HG03175 (cell line): ENCODE data around the gene REM1.
A peak's percentile ranks its signal among the peaks of the same experiment; 100 is the strongest.
"Not testable (repeated sequence)": the region's sequence is repeated elsewhere in the genome, so short reads cannot be mapped to it uniquely, and the experiment has no call there.

Experiments used
- ATAC-seq: cut with Tn5 transposase; IDR thresholded peaks from one replicate; pipeline ENCODE4 v1.9.1; 2021; ENCODE audit warnings: mild to moderate bottlenecking, moderate library complexity; ENCODE audit not compliant: unreplicated experiment

Gene REM1

DNA sequence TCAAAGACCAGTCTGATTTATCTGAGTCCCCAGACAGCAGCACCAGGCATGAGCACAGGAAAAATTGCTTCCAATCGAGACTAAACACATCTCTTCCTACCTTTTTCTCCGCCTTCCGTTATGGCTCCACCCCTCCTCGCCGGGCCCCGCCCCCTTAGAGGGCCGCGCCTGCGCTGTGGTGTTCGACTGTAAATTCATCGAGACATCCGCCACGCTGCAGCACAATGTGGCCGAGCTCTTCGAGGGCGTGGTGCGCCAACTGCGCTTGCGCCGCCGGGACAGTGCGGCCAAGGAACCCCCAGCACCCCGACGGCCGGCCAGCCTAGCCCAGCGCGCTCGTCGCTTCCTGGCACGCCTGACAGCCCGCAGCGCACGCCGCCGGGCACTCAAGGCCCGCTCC, 8.9 kb downstream of the REM1 start:
- no peak for ATAC-seq

DNA sequence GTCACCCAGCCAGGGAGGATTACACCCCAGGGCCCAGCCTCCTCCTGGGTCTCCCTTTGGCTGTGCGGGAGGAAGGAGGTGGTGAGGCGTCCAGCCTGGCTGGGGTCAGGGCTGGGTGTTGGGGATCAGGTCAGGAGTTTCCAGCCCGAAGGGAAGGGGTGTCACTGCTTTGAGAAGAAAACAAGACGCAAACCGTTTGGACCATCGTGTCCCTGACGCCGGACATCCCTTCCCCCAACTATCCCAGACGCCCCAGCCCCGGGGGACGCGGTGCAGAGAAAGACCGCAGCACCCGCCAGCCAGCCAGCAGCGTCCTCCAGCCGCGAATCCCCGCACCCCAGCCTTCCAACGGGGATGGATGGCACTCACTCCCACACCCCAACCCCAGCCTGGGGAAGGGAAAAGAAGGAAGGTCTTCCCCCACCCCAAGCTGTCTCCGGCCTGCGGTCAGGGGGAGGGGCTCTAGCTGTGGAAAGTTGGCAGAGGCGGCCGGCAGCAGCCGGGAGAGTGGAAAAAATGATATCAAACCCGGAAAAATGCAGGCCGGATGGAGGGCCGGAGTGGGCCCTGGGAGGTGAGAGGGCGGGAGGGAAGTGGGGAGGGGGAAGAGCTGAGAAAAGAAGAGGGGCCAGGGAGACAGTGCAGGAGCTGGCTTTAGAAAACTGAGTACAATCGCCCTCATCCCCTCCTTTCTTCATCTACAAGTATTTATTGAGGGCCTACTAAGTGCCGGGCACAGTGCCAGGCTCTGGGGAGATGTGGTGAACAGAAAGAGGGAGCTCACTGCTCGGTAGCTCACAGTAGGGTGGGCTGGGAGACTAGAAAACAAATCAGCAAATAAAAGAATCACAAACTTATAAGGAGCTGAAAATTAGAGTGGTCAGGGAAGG, 10.6 kb downstream of the REM1 start:
- ATAC-seq: no peak

DNA sequence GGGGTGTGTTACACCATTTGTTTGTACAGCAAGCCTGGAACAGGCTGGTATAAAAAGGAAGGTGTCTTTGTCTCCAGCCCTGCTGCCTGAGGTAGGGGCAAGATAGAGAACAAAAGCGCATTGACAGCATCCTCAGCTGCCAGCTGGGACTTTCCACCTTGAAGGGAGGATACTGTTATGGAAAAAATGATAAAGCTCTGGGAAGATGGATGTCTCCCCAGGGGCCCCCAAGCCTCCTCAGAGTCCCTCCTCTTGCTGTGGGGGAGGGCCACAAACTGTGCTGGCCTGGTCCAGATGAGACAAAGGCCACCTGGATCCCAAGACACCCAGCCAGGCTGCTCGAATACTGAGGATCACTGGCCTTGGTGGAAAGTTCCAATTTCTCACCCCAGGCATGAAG, 13.0 kb downstream of the REM1 start:
- ATAC-seq: no peak

DNA sequence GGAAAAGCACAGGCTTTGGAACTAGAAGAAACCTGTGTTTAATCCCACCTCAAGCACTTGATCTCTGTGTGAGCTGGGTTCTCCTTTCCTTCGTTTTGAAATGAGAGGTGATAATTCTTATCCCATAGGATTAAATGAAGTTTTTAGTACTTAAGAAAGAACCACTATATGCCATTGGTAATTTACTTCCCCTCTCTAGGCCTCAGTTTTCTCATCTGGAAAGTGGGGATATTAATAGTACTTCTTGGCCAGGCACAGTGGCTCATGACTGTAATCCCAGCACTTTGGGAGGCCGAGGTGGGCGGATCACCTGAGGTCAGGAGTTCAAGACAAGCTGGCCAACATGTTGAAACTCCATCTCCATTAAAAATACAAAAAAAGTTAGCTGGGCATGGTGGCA, 14.1 kb downstream of the REM1 start:
- ATAC-seq: no peak

DNA sequence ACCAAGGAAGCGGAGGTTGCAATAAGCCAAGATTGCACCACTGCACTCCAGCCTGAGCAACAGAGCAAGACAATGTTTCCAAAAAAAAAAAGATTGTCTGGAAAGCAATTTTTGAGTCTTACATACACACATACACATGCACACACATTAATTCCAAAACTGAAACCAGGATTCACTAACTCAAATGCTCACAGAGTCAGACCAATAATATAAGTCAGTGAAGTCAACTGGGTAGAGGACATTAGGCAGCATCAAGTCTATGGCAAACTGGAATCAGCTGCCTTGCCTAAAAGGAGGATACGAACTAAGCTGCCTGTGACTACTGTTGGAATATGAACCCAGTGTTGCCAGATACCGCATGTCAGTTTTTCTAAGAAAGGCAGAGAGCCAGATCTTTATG, 15.7 kb downstream of the REM1 start:
- no peak for ATAC-seq

DNA sequence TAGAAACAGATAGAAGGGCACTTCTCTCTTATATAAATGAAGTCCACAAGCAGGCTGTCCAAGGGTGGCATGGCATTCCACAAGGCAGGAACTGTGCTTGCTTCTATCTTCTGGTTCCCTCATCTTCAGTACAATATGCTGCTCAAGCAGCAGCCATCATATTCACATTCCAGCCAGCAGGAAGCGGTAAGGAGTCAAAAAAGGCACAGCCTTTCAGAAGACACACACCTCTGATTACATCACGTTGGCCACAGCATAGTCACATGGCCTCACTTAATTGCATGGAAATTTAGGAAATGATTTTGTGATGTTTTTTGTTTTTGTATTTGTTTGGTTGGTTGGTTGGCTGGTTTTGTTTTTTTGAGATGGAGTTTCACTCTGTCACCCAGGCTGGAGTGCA, 19.0 kb downstream of the REM1 start:
- no peak for ATAC-seq

DNA sequence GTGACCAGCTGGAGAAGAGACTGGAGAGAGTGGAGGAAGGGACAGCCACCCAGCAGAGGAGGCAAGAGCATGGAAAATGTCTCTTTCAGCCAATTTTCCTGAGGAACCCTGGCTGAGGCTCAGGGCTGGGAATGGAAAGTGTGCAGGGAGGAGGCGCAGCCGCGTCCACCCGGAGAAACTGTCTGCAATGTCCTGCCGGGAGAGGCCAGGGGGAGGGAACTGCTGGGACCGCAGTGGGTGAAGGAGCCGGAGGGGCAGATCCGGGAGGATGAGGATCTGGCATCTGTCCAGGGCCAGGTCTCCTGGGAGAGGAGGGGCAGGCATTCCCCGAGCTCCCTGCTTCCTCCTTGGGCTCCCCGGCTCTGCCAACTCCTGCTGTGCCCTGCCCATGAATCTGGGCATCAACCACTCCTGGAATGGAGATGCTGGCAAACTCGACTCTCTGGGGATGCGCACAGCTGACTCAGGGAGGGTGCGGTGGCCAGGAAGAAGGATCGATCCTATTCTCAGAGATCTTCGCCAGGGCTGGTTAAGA, 21.7 kb downstream of the REM1 start:
- ATAC-seq: no peak

DNA sequence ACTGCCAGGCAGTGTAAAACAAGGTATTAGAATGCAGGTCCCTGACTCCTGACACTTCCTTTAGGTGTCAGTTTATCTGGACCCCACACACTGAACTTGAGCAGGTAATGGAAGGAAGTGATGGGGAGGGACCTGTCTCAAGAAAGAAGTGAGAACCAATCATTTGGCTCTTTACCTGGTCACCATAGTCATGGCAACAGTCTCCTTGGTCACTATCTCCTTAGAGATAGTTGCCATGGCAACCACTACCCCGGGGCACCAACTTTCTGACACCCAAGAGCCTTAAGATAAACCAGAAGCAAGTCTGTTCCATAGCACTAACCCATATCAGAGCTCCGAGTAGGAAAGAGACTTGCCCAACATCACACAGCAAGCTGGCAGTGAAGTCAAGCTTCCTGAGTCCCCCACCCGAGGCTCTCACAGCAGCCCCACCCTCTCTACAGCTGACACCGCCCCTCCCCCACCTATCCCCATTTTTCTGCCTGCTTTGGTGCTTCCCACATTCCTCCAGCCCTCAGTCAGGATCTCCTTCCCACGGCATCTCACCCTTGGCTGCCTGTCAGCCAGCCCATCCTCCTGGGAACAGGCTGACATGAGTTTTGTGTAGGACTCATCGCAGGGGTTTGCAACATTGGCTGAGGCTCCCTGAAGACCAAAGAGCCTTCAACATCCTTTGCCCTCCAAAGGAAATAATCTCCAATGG, 22.9 kb downstream of the REM1 start:
- no peak for ATAC-seq

DNA sequence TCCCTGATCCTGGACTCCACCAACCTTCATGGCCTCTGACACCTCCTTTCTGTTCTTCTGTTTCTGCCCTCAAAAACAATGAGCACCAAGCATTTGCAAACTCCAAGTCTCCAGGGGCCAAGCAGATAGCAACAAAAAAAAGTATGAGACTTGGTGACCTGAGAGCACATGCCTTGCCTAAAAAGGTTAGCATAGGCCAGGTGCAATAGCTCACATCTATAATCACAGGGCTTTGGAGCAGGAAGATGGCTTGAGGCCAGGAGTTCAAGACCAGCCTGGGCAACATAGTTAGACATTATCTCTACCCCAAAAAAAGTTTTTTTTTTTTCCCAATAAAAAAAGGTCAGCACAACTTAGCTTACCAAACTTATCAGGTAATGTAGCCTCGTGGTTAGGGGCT, 25.4 kb downstream of the REM1 start:
- ATAC-seq: no peak

DNA sequence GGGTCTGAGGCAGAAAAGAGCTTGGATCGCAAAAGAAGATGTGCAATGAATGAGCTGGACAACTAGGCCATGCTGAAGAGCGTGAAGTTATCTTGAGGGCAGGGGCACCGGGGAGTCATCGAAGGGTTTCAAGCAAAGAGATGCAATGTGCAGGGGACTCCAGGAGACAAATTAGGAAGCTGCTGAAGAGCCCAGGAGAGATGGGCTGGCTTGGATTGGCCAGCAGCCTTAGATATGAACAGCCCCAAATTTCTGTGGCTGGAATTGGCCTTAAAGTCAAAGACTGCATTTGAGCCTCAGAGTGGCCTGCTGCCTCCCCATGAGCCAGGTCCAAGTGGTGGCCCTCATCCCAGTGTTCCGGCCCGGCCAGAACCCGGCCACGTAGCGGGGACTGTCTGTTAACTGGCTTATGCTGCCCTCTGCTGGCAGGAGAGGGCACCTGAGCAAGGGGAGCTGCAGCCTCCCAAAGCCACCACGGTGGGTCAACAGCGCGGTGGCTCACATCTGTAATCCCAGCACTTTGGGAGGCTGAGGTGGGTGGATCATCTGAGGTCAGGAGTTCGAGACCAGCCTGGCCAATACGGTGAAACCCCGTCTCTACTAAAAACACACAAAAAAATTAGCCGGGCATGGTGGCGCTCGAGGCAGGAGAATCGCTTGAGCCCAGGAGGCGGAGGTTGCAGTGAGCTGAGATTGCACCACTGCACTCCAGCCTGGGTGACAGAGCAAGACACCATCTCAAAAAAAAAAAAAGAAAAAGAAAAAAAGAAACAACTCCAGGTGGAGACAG, 28.0 kb downstream of the REM1 start:
- ATAC-seq: peak; percentile 95

DNA sequence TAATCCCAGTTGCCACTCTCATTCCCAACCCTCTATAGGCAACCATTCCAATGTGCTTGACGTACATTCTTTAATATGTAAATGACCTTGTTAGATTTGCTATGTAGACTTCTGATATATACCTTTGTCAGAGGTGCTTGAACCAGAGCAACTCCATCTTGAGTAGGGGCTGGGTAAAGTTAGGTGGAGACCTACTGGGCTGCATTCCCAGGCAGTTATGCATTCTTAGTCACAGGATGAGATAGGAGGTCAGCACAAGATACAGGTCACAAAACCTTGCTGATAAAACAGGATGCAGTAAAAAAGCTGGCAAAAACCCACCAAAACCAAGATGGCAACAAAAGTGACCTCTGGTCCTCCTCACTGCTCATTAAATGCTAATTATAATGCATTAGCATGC, 30.8 kb downstream of the REM1 start:
- no peak for ATAC-seq

DNA sequence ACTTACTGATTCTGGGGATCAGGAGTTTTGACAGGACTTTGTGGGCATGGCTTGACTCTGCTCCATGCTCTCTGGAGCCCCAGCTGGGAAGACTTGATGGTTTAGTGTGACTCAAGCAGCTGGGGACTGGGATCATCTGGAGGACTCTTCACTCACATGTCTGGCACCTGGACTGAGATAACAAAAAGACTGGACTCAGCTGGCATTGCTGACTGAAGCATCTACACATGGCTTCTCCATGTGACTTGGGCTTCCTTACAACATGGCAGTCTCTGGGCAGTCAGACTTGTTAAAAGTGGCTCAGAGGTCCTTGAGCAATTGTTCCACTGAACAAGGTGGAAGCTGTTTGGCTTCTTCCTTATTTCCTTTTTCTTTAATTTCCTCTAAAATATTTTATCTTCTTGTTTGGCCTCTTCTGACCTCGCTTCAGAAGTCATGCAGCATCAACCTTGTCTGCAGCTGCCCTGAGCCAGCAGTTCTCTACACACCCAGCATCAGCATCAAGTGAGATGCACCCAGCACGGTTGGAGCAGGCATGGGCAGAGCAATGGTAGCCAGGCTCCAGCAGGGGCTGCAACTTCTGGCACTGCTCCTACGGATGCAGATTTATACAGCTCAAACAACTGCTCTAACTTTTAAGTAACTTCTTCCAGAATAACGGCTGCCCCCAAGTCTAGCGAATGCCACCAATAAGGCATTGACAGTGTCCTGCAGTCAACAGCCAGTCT, 33.6 kb downstream of the REM1 start:
- ATAC-seq: no peak

DNA sequence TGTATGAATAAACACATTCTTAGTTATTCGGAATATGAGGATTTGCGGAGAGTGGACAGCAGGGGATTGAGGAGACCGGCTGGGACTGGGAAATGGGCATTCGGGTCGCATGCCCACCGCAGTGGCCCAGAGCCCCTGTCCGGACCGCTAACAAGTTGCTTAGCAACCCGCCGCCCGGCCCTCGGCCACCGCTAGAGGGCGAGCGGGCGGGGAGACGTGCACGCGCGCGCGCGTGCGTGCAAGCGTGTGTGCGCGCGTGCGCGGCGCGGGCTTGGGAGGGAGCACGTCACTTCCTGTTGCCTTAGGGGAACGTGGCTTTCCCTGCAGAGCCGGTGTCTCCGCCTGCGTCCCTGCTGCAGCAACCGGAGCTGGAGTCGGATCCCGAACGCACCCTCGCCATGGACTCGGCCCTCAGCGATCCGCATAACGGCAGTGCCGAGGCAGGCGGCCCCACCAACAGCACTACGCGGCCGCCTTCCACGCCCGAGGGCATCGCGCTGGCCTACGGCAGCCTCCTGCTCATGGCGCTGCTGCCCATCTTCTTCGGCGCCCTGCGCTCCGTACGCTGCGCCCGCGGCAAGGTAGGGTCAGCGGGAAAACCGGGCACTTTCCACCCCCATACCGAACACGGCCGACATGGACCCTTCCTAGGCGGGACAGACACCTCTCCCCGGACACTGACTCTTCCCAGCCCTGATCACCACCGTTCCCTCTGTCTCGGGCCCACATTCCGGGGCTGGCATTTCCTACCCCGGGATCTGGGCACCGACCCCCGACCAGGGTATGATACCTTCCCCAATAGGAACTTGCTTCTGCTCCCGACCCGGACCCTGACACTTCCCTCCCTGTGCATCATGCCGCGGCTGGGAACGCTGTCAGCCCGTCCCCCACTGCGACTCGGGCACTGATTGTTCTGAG, 39.3 kb downstream of the REM1 start, which contains the start of gene HM13:
Gene HM13, plus strand, starts transcription at position 289 of the 918 bp plus-strand sequence. Its CDS starts 110 bp downstream, at position 399.
- peak; percentile 86 for ATAC-seq

DNA sequence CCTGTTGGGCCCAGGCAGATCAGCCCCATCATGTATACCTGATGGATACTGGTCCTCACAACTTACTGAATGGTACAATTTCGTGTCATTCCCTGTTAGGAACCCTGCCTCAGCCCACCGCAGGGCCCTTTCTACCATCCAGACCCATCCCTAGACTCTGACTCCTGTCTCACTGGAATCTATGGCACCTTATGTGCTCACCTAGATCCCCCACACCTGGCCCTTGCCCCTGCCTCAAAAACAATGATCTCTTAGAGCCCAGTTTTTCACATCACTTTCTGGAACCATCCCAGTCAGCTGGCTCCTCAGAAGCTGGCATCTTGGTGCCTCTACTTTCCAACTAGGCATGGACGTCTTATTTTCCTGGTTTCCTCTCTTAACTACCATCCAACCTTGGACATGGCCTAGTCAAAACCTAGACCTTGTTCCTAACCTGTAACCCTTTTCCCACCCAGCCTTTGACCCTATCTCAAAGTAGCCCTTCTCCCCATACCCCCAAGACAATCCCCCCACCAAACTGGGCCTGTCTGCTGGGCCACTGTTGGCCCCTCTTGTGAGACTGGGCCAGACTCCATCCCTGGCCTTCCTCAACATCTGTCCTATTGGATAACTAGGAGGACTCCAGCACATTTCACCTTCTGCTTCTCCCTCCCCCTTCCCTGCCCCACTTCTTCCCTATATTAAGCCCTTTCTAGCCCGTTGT, 40.1 kb downstream of the REM1 start:
- ATAC-seq: no peak

DNA sequence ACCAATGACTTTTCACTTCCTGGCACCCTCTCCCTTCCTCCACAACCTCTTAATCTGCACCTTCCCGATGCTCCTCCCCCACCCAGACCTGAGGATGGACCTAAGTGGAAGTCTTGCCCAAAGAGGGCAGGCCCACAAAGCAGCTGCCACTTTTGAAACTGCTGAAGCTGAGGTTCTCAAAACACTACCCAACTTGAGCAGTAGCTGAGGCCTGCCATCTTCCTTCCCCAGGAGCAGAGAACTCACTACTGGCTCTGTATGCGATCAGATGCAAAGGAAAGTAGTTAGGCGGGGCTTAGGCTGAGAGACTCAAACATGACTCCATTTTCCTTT, 40.7 kb downstream of the REM1 start:
- ATAC-seq: no peak

DNA sequence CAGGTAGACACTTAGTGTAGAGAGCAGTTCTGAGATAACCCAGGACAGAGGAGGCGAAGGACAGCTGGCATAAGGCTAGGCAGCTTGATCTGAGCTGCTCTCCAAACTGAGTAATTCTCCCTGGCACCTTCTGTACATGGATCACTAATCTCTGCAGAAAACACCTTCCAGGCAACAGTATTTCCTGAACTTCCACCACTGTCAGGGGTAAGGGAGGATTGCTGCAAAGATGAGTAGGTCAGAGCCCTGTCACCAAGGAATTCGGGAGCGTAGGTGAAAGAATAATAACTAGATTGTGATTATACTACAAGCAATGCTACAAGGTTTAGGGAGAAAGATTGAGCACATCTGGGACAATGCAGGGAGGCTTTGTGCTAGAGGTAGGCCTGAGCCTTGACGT, 41.1 kb downstream of the REM1 start:
- ATAC-seq: no peak

DNA sequence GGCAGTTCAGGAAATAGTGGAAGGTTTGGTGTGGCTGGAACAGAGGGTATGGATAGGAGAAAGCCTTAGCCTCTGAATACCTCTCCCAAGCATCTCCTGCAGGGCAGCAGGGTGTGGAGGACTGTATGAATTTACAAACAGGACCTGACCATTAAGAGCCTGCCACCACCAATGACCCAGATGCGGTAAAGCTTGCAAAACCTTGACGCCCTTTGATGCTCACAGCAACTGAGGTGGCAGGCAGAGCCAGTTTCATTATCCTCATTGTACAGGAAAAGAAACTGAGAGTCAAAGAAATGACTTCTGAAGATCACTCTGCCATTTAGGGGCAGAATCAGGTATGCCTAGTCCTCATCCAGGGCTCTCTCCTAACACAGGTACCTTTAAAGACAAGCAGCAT, 41.6 kb downstream of the REM1 start:
- ATAC-seq: no peak

DNA sequence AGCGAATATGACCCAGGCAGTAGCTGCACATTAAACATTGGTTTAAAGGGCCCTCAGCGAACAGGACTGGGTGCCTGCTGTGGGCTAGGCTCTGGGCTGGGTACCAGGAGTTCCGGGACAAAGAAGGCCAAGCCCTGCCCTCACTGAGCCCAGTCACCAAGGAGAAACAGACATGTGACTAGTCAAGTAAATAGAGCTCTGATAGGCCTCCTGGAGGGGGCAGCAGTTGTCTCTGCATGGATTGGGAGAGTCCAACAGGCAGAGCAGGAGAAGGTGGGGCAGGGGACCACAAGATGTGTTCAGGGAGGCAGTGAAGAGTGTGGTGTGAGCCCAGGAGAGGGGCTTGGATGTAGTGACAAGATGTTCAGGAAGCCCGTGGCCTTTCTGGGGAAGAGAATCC, 42.3 kb downstream of the REM1 start:
- ATAC-seq: no peak

DNA sequence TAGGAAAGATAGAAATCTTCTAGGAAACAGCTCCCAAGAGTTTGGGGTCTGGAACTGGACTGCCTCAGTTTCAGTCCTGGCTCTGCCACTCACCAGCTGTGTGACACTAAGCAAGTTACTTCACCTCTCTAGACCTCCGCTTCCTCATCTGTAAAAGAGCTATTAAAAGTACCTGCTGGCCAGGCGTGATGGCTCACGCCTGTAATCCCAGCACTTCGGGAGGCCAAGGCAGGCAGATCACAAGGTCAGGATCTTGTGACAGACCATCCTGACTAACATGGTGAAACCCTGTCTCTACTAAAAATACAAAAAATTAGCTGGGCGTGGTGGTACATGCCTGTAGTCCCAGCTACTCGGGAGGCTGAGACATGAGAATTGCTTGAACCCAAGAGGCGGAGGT, 46.2 kb downstream of the REM1 start:
- not testable (repeated sequence) for ATAC-seq
